Endothelial cell of umbilical vein (primary cell): ENCODE measurements around the gene CRLF1. TPM values are rescaled to one million over a fixed set of nuclear protein-coding genes. Genes with fewer than 3 reads are reported as not detected.

Source experiments
- BruUV-seq: library from RNA; stranded (reverse); fragments of 400-500 nt; replicated peaks from 2 replicates; lab custom pipeline; 2021; lab: Mats Ljungman, UMichigan
- CTCF ChIA-PET: fragments of 300-600, 350-600 bp; sonication (Branson Sonifier 250); formaldehyde crosslinking; loops from one replicate; lab custom pipeline; 2021; ENCODE audit warnings: antibody characterized with exemption, inconsistent platforms; lab: Charles Lee
- POLR2A ChIA-PET: fragments of 300-600, 350-600 bp; sonication (Branson Sonifier 250); formaldehyde crosslinking; loops from one replicate; lab custom pipeline; 2021; ENCODE audit warnings: antibody characterized with exemption, inconsistent platforms; lab: Charles Lee
- DNase-seq: peaks from one replicate; pipeline ENCODE4 v3.0.0-alpha.2; 2011; ENCODE audit warnings: low read depth, low spot score
- FAIRE-seq: peaks from 2 replicates; lab custom pipeline; 2011; peaks lifted over from hg19 to GRCh38; lab: Jason Lieb, UNC
- H2AFZ ChIP-seq: 2 replicates; pipeline ENCODE4 v1.6.0; 2012; ENCODE audit warnings: low read depth, low read length, control low read depth, inconsistent platforms
- H3K27ac ChIP-seq: 2 replicates; pipeline ENCODE4 v1.5.1; 2011; ENCODE audit warnings: low read depth, mild to moderate bottlenecking, control low read depth, low read length, moderate library complexity; ENCODE audit not compliant: insufficient read depth
- H3K27me3 ChIP-seq, 2 experiments: 2 replicates each; pipeline versions ENCODE4 v1.6.0 to v1.6.1; 2011; ENCODE audit warnings: low read length in 2 of 2, mixed read lengths in 1 of 2; ENCODE audit not compliant: control insufficient read depth in 2 of 2, insufficient read depth in 2 of 2
- H3K36me3 ChIP-seq, 2 experiments: 2 replicates in 1 of 2; 3 replicates in 1 of 2; pipeline ENCODE4 v1.5.1; 2011; ENCODE audit warnings: low read length in 2 of 2, mild to moderate bottlenecking in 1 of 2, moderate library complexity in 1 of 2; ENCODE audit not compliant: control insufficient read depth in 2 of 2, insufficient read depth in 2 of 2; ENCODE audit errors: extremely low read depth in 1 of 2
- H3K4me1 ChIP-seq: 3 replicates; pipeline ENCODE4 v1.5.1; 2011; ENCODE audit warnings: mild to moderate bottlenecking, low read length; ENCODE audit not compliant: control insufficient read depth, insufficient read depth; ENCODE audit errors: extremely low read depth
- H3K4me2 ChIP-seq: 2 replicates; pipeline ENCODE4 v1.6.1; 2011; ENCODE audit warnings: low read length, control low read depth, mixed read lengths; ENCODE audit not compliant: insufficient read depth
- H3K4me3 ChIP-seq, 3 experiments: fragments of 200-600 bp in 1 of 3; sonication (generic), shearing (Covaris generic) in 1 of 3; replicated peaks in 1 of 3; 2 replicates each; pipeline ENCODE4 v1.5.1; 2011 to 2016; ENCODE audit warnings: control low read depth in 3 of 3, low read length in 3 of 3, mild to moderate bottlenecking in 2 of 3, inconsistent platforms in 1 of 3, low read depth in 1 of 3, moderate library complexity in 1 of 3; ENCODE audit not compliant: insufficient read depth in 1 of 3
- H3K79me2 ChIP-seq: 2 replicates; pipeline ENCODE4 v1.6.0; 2012; ENCODE audit warnings: low read length, inconsistent platforms; ENCODE audit not compliant: control insufficient read depth, insufficient read depth
- H3K9ac ChIP-seq: replicated peaks from 2 replicates; pipeline ENCODE3; 2011; ENCODE audit warnings: low read length, control low read depth; ENCODE audit not compliant: insufficient read depth; ENCODE audit errors: extremely low read depth
- H3K9me1 ChIP-seq: replicated peaks from 3 replicates; pipeline ENCODE4 v1.6.0; 2011; ENCODE audit warnings: mild to moderate bottlenecking, low read length; ENCODE audit not compliant: control insufficient read depth, insufficient read depth; ENCODE audit errors: extremely low read depth
- H3K9me3 ChIP-seq: replicated peaks from 2 replicates; pipeline ENCODE4 v1.5.1; 2012; ENCODE audit warnings: low read length, inconsistent platforms; ENCODE audit not compliant: control insufficient read depth, insufficient read depth
- H4K20me1 ChIP-seq: replicated peaks from 2 replicates; pipeline ENCODE3; 2011; ENCODE audit warnings: mild to moderate bottlenecking, low read length; ENCODE audit not compliant: control insufficient read depth, insufficient read depth; ENCODE audit errors: extremely low read depth
- CTCF ChIP-seq, 2 donors: IDR thresholded peaks; 1 replicate in 1 of 2; 2 replicates in 1 of 2; pipeline ENCODE4 v1.5.1; 2011; ENCODE audit warnings: low read length in 2 of 2, mild to moderate bottlenecking in 2 of 2, moderate library complexity in 2 of 2, control low read depth in 1 of 2, inconsistent platforms in 1 of 2, low read depth in 1 of 2; ENCODE audit not compliant: insufficient read depth in 1 of 2; ENCODE audit errors: extremely low read depth in 1 of 2
- EZH2 ChIP-seq: IDR thresholded peaks from 2 replicates; pipeline ENCODE4 v1.6.1; 2012; ENCODE audit warnings: borderline replicate concordance, low read depth, mild to moderate bottlenecking, moderate library complexity, low read length, inconsistent platforms; ENCODE audit not compliant: severe bottlenecking
- FOS ChIP-seq: IDR thresholded peaks from 2 replicates; pipeline ENCODE4 v1.6.1; 2011; ENCODE audit warnings: mild to moderate bottlenecking, low read length, moderate library complexity, borderline replicate concordance; ENCODE audit not compliant: insufficient read depth
- GATA2 ChIP-seq: IDR thresholded peaks from 2 replicates; pipeline ENCODE4 v1.7.0; 2011; ENCODE audit warnings: low read depth, mild to moderate bottlenecking, moderate library complexity, mixed read lengths, low read length; ENCODE audit not compliant: insufficient read length, insufficient read depth
- JUN ChIP-seq: IDR thresholded peaks from 2 replicates; pipeline ENCODE4 v1.6.1; 2011; ENCODE audit warnings: borderline replicate concordance, low read depth; ENCODE audit not compliant: insufficient read length, insufficient read depth
- MYC ChIP-seq: IDR thresholded peaks from one replicate; pipeline ENCODE4 v1.6.1; 2011; ENCODE audit warnings: mild to moderate bottlenecking, low read depth, low read length
- POLR2A ChIP-seq: IDR thresholded peaks from 2 replicates; pipeline ENCODE4 v1.6.1; 2012; ENCODE audit warnings: low read depth, mild to moderate bottlenecking, control low read depth, low read length
- POLR2AphosphoS5 ChIP-seq: IDR thresholded peaks from 2 replicates; pipeline ENCODE4 v1.6.1; 2012; ENCODE audit warnings: low read depth, mild to moderate bottlenecking, control low read depth, low read length, moderate library complexity; ENCODE audit not compliant: insufficient read depth
- dilution Hi-C: fragments of 300-500 bp; cut with MboI; formaldehyde crosslinking; loops from one replicate; pipeline ENCODE4 v1.15.0; 2019; ENCODE audit warnings: low sequenced_read_pairs; ENCODE audit not compliant: extremely low pct_ligation_motif_present
- intact Hi-C: fragments of 100-400 bp; cut with micrococcal nuclease; formaldehyde crosslinking; loops from one replicate; pipeline ENCODE4 v1.10.0; 2022
- polyA plus RNA-seq, 4 experiments: library from polyadenylated mRNA; depleted of rRNA in 3 of 4; stranded (reverse) in 3 of 4; unstranded in 1 of 4; fragments of >200 nt; gene quantifications; 2 replicates each; pipeline versions ENCODE4 v1.2.1 to v1.2.3, GENCODE V29; 2011 to 2012; ENCODE audit warnings: missing spikeins in 1 of 4
- total RNA-seq: library from RNA; stranded (reverse); gene quantifications from 2 replicates; pipeline ENCODE4 v1.2.3, GENCODE V29; 2021
- TF ChIP-seq, protein P1 (sequence below): IDR thresholded peaks from 2 replicates; pipeline ENCODE4 v1.6.1; 2011; ENCODE audit not compliant: insufficient read depth, insufficient read length

The CRLF1 gene
- total and polyA plus RNA-seq, 2 donors (not counting 3 experiments of a cell fraction or from before 2014, with no cell fraction given) = 0.18 TPM; not detected in 1

GRCh38 chr19:18651733-18652132, 45.1 kb upstream of the CRLF1 start:
- no peaks in the 10 kb centered on the region for H3K9me3 ChIP-seq
- peaks cover 30% of the 10 kb centered on the region for H3K4me1 ChIP-seq
- no peak overlapping the region for H3K9ac ChIP-seq
- no peak for DNase-seq
- H3K4me3 ChIP-seq = no peak overlapping the region
- H3K27me3 ChIP-seq = no peaks in the 10 kb centered on the region
- H2AFZ ChIP-seq = no peak overlapping the region
- BruUV-seq = no TSS peak
- ChIA-PET CTCF (no interaction called here), POLR2A (no interaction called here)
- no peak for FAIRE-seq
- H3K4me2 ChIP-seq = no peak overlapping the region
- H3K9me1 ChIP-seq = no peaks in the 10 kb centered on the region
- dilution Hi-C loops (no loop called here), intact Hi-C loops (loop anchor here (2.0 kb wide), 1 partner anchor 15 kb away; the partner anchor contains the start of gene KLHL26)
- no peaks in the 10 kb centered on the region for H3K79me2 ChIP-seq
- TF ChIP-seq, protein P1, sequence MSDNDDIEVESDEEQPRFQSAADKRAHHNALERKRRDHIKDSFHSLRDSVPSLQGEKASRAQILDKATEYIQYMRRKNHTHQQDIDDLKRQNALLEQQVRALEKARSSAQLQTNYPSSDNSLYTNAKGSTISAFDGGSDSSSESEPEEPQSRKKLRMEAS = no peak
- no peak for TF ChIP-seq POLR2A
- TF ChIP-seq JUN = no peak
- H3K27ac ChIP-seq = no peak overlapping the region
- no peaks in the 10 kb centered on the region for H4K20me1 ChIP-seq
- no peaks in the 10 kb centered on the region for H3K36me3 ChIP-seq

GRCh38 chr19:18651300-18651699, 44.7 kb upstream of the CRLF1 start:
- TF ChIP-seq EZH2 (no peak), POLR2A (no peak), POLR2AphosphoS5 (no peak), FOS (no peak), MYC (no peak), JUN (no peak), CTCF (IDR thresholded peaks at IDR 0.05; ENCODE audit: extremely low read depth in 1 of 2, insufficient read depth in 1 of 2, low read depth in 1 of 2, low read length in 2 of 2) (no peak), GATA2 (no peak)
- TF ChIP-seq, protein P1 = no peak
- FAIRE-seq = peak; percentile 53
- Histone ChIP-seq H3K4me3 (no peak overlapping the region), H3K27me3 (no peaks in the 10 kb centered on the region), H3K4me2 (no peak overlapping the region), H3K9ac (no peak overlapping the region), H3K9me1 (no peaks in the 10 kb centered on the region), H3K36me3 (no peaks in the 10 kb centered on the region), H3K4me1 (peaks cover 30% of the 10 kb centered on the region), H4K20me1 (no peaks in the 10 kb centered on the region), H3K79me2 (no peaks in the 10 kb centered on the region), H2AFZ (no peak overlapping the region), H3K9me3 (no peaks in the 10 kb centered on the region), H3K27ac (peak overlapping the region; percentile 67)
- ChIA-PET POLR2A (no interaction called here), CTCF (interaction anchor here (0.7 to 1.0 kb wide), 4 partner anchors 32 to 201 kb away, joined by 3 read pairs; partner anchors contain the start of gene CRTC1)
- no TSS peak for BruUV-seq
- intact Hi-C loops (loop anchor here (2.0 kb wide), 1 partner anchor 14 kb away; the partner anchor contains the start of gene KLHL26), dilution Hi-C loops (no loop called here)
- DNase-seq = no peak
